Osteoblast (primary cell): ENCODE results near the gene PACSIN1. TPM values are rescaled to one million over a fixed set of nuclear protein-coding genes. Genes with fewer than 3 reads are reported as not detected.

Experiments used
- DNase-seq: peaks from one replicate; pipeline ENCODE4 v3.0.0; 2011; ENCODE audit warnings: low spot score, mixed read lengths; ENCODE audit not compliant: insufficient read length; ENCODE audit errors: missing footprints
- H2AFZ ChIP-seq: 2 replicates; pipeline ENCODE4 v1.6.0; 2011; ENCODE audit warnings: mild to moderate bottlenecking, low read length
- H3K27ac ChIP-seq: 2 replicates; pipeline ENCODE4 v1.5.1; 2011; ENCODE audit warnings: mild to moderate bottlenecking, low read depth, low read length, moderate library complexity
- H3K27me3 ChIP-seq: 2 replicates; pipeline ENCODE4 v1.6.0; 2012; ENCODE audit warnings: mild to moderate bottlenecking, control low read depth, inconsistent platforms, low read length, moderate library complexity; ENCODE audit not compliant: insufficient read depth
- H3K36me3 ChIP-seq: 2 replicates; pipeline ENCODE4 v1.5.1; 2011; ENCODE audit warnings: mild to moderate bottlenecking, low read length, control low read depth, moderate library complexity; ENCODE audit not compliant: insufficient read depth
- H3K4me1 ChIP-seq: 2 replicates; pipeline ENCODE4 v1.5.1; 2011; ENCODE audit warnings: mild to moderate bottlenecking, low read length, control low read depth, moderate library complexity; ENCODE audit not compliant: insufficient read depth
- H3K4me2 ChIP-seq: 2 replicates; pipeline ENCODE4 v1.6.0; 2011; ENCODE audit warnings: mild to moderate bottlenecking, low read length; ENCODE audit not compliant: insufficient read depth
- H3K4me3 ChIP-seq: fragments of 200-600 bp; sonication (generic); 3 replicates; pipeline ENCODE4 v1.5.1; 2012; ENCODE audit warnings: mild to moderate bottlenecking, low read length, inconsistent platforms; ENCODE audit not compliant: insufficient read depth
- H3K79me2 ChIP-seq: 2 replicates; pipeline ENCODE4 v1.6.0; 2012; ENCODE audit warnings: mild to moderate bottlenecking, low read length, control low read depth, inconsistent platforms; ENCODE audit not compliant: insufficient read depth
- H3K9me3 ChIP-seq: 2 replicates; pipeline ENCODE4 v1.5.1; 2011; ENCODE audit warnings: low read depth, low read length, control low read depth
- H4K20me1 ChIP-seq: 2 replicates; pipeline ENCODE4 v1.6.0; 2012; ENCODE audit warnings: mild to moderate bottlenecking, low read length, control low read depth; ENCODE audit not compliant: insufficient read depth
- CTCF ChIP-seq: IDR thresholded peaks from 2 replicates; pipeline ENCODE4 v1.5.1; 2011; ENCODE audit warnings: mild to moderate bottlenecking, low read depth, low read length, moderate library complexity; ENCODE audit errors: extremely low read depth
- total RNA-seq: library from RNA; depleted of rRNA; stranded (reverse); fragments of >200 nt; gene quantifications from 2 replicates; pipeline ENCODE4 v1.2.3, GENCODE V29; 2012

Gene PACSIN1
- total RNA-seq, 1 donor, result not detected

- DNase-seq, result no peak
- H3K4me2 ChIP-seq, result no peak overlapping the region
- no peaks in the 10 kb centered on the region for H3K36me3 ChIP-seq
- no peaks in the 10 kb centered on the region for H3K27me3 ChIP-seq
- no peak overlapping the region for H3K27ac ChIP-seq
- H3K4me3 ChIP-seq, result no peak overlapping the region
- peaks cover 14% of the 10 kb centered on the region for H4K20me1 ChIP-seq
- TF ChIP-seq CTCF, result no peak
- no peak overlapping the region for H2AFZ ChIP-seq
- H3K4me1 ChIP-seq, result peaks cover 14% of the 10 kb centered on the region
- H3K9me3 ChIP-seq, result no peaks in the 10 kb centered on the region
- H3K79me2 ChIP-seq, result peaks cover 5% of the 10 kb centered on the region
Observed at GRCh38 chr6:34581561-34581920, 115.7 kb downstream of the PACSIN1 start.

GRCh38 chr6:34583461-34583860 lies 117.6 kb downstream of the PACSIN1 start:
- Histone ChIP-seq H3K9me3 (no peaks in the 10 kb centered on the region), H3K27ac (no peak overlapping the region), H3K36me3 (no peaks in the 10 kb centered on the region), H3K4me3 (no peak overlapping the region), H3K79me2 (peaks cover 16% of the 10 kb centered on the region), H3K4me2 (no peak overlapping the region), H4K20me1 (peaks cover 20% of the 10 kb centered on the region), H3K4me1 (peaks cover 14% of the 10 kb centered on the region), H2AFZ (no peak overlapping the region), H3K27me3 (no peaks in the 10 kb centered on the region)
- TF ChIP-seq CTCF, result peak; percentile 25
- DNase-seq, result no peak

GRCh38 chr6:34583861-34584604 lies 118.2 kb downstream of the PACSIN1 start:
- TF ChIP-seq CTCF, result no peak
- no peak overlapping the region for H2AFZ ChIP-seq
- H3K79me2 ChIP-seq, result peaks cover 20% of the 10 kb centered on the region
- peaks cover 25% of the 10 kb centered on the region for H4K20me1 ChIP-seq
- H3K9me3 ChIP-seq, result no peaks in the 10 kb centered on the region
- no peak for DNase-seq
- peaks cover 14% of the 10 kb centered on the region for H3K4me1 ChIP-seq
- no peaks in the 10 kb centered on the region for H3K36me3 ChIP-seq
- H3K4me3 ChIP-seq, result no peak overlapping the region
- no peak overlapping the region for H3K27ac ChIP-seq
- H3K27me3 ChIP-seq, result no peaks in the 10 kb centered on the region
- H3K4me2 ChIP-seq, result no peak overlapping the region

GRCh38 chr6:34584694-34585093 lies 118.8 kb downstream of the PACSIN1 start:
- H3K9me3 ChIP-seq, result no peaks in the 10 kb centered on the region
- H3K4me3 ChIP-seq, result no peak overlapping the region
- H2AFZ ChIP-seq, result no peak overlapping the region
- no peaks in the 10 kb centered on the region for H3K36me3 ChIP-seq
- no peak overlapping the region for H3K27ac ChIP-seq
- H3K4me1 ChIP-seq, result peaks cover 14% of the 10 kb centered on the region
- peaks cover 25% of the 10 kb centered on the region for H3K79me2 ChIP-seq
- no peak for TF ChIP-seq CTCF
- no peak for DNase-seq
- H3K4me2 ChIP-seq, result no peak overlapping the region
- no peaks in the 10 kb centered on the region for H3K27me3 ChIP-seq
- H4K20me1 ChIP-seq, result peaks cover 31% of the 10 kb centered on the region

Other genes with a start within 250 kb of the PACSIN1 start
- 59.4 and 82.8 TPM in 2 replicates for gene HMGA1, start 229.2 kb upstream of the PACSIN1 start, total RNA-seq
- 35.1 and 44.2 TPM in 2 replicates for gene SMIM29, start 217.1 kb upstream of the PACSIN1 start, total RNA-seq
- 37.6 and 42.4 TPM in 2 replicates for gene NUDT3, start 73.4 kb upstream of the PACSIN1 start, total RNA-seq
- 1,993 and 2,228 TPM in 2 replicates for gene RPS10, start 40.0 kb upstream of the PACSIN1 start, total RNA-seq
- 0.29 TPM in 1 of 2 replicates, not detected in the other for gene SPDEF, start 90.3 kb downstream of the PACSIN1 start, total RNA-seq
- 38.0 and 38.3 TPM in 2 replicates for gene ILRUN, start 230.7 kb downstream of the PACSIN1 start, total RNA-seq